HG03045 (cell line): ENCODE measurements around the gene ARHGAP44.
"Not testable (repeated sequence)": the region's sequence is repeated elsewhere in the genome, so short reads cannot be mapped to it uniquely, and the experiment has no call there.

Experiments used
- ATAC-seq: cut with Tn5 transposase; IDR thresholded peaks from one replicate; pipeline ENCODE4 v1.9.1; 2021; ENCODE audit warnings: mild to moderate bottlenecking, moderate library complexity; ENCODE audit not compliant: unreplicated experiment

ARHGAP44 gene

DNA sequence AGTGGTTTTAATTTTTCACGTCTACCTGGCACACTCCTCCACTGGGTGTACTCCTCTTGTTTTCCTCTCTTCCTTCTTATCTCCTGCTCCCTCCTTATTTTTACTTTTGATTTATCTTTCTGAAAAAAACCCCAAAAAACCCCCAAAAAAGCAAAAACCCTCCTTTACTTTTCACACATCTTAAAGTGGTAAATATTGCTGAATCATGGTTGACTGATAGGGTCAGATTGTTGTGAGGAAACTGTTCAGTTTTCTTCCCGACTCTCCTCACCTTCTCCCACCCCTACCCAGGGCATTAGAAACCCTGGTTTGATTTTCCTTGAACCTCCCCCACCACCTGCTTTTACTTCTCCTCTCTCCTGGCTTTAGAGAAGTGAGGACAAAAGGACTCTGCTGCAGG lies 25.4 kb downstream of the ARHGAP44 start:
- ATAC-seq, result no peak

DNA sequence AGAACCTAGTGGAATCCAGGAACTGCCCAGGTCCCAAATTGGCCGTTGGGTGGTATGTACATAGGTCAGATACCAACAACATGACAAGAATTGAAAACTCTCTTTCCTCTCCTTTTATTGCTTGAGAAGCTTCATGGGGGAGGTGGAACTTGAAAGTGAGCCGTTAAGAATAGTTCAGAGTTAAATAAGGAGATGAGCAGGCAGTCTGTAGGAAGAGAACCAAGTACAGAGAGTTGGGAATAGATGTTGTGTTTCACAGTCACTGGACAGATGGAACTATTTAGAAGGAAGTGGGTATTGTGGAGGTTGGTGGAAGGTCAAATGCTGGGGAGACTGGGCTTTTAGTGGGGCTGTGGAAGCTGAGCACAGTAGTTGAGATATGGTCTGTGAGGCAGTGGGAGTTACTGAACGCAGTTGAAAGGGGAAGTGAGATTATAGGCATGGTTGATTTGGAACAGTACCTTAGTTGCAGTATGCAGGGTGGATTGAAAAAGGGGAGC lies 26.4 kb downstream of the ARHGAP44 start:
- ATAC-seq, result peak; percentile 98

DNA sequence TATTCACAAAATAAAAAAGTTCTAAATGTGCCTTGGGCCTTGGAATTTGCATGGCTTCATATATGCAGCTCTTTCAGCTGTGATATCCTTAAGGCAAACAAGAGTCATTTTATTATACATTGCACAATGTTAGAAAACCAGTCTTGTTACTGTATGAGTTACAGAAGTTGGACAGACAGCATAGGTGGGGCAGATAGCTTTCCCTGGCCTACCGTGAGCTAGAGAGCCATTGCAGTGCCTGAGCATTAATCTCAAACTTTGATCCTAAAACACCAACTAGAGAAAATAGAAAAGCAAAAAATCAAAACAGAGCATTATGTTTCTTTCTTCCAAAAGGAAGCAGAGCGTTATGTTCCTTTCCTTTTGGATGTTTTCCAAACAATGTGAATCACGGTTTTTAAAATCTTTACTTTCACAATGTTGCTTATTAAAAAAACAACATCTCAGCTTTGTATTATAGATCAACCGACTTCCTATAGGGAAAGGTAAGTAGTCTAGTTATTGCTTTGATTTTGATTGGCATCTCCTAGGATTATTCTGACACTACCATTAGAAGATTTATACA lies 32.2 kb downstream of the ARHGAP44 start:
- no peak for ATAC-seq

DNA sequence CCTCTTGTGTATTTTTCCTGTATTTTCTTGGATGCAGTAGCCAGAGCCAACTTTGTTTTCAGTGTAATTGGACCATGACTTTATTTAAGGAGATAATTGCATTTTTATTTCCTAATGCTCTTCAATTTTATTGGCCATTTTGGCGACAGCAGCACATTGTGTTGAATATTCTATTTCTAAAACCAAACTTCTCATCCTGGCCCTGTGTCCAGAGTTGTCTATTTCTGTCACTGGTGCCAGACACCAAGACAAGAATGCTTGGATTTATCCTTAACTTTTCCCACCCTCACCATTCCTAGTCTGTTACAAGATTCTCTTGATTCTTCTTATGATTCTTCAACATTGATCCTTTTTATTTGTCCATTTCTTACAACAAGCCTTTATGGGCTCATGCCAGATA lies 37.1 kb downstream of the ARHGAP44 start:
- ATAC-seq, result no peak

DNA sequence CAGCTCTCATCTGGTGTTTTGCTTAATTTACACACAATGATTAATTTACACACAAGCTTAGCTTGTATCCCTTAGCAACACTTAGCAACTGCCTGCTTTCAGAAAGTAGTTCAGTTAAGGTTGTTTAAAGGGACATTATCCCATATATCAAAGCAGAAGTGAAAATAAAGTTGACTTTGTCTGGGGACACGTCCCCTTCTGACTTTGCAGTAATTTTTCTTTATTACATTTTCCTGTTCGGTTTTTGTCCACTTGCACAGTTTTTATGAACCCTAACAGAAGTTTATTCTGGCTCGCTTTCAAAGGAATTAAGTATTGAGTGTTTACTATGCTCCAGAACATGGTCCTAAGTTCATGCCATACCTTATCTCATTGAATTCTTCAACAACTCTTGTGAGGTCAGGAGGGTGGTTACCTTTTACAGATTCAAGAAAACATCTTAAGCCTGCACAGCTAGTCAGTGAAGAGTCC lies 41.5 kb downstream of the ARHGAP44 start:
- no peak for ATAC-seq

DNA sequence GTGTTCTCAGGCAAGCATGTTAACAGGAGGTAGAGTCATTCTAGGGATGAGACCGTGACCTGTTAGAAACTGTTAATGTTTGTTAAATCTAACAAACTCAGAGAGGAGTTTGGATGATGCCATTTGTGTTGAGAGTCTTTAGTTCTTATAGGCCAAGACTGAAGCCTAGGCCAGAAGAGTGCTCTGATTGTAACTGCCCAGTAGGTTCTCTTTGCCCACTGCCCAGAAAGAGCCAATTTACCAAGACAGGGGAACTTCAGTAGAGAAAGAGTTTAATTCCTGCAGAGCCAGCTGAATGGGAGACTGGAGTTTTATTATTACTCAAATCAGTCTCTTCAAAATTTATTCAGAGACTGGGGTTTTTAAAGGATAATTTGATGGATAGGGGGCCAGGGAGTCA lies 42.5 kb downstream of the ARHGAP44 start:
- ATAC-seq, result no peak

DNA sequence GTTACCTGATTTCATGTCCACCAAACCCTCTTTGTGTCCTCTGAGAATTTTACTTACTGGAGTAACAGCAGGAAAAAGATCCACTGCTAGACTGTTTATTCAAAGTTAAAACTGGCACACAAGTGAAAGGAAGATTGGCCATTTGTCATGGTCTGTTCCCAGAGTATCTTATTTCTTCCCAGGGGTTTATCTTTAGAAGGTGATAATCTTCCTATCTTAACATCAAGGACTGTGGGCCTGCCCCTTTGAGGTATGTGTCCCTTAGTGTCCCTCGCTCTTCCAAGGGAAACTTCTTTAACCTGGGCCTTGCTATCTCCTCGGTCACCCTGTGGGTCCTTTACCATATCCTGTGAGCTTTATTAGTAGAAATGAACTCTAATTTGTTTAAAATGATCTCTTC lies 49.7 kb downstream of the ARHGAP44 start:
- ATAC-seq, result no peak

DNA sequence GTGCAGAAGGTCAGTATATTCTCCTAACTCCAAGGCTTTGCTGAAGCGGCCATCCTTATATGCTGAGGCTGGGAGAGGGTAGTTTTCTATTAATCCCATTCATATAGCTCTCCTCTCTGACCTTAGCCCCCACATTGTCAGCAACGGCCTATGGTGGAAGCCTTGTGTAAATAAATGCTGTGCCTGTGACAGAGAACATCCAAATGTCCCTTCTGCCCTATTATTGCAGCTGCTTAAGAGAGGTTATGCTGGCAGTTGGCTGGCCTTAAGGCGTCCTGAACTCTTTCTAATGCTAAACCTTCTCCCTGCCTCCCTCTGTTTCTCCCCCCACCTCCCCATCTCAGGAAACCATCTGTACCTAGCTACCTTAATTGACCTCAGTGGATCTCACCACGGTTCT lies 53.6 kb downstream of the ARHGAP44 start:
- no peak for ATAC-seq

DNA sequence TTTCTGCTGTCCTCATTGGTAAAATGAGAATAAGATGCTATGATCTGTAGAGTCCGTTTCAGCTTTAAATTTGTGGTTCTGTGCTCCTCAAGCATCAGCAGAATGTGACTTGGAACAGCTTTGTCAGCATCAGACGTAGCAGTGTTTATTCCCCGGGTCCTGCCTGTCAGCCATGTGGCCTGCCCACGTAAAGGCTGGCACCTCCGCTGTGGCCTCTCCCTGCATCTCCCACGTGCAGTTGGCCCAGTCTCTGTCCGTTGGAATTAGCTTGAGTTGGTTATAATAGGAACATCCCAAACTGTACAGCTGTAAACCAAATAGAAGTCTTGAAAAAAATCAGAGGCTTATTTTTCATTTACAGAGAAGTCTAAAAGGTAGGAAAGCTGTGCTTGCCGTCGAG lies 61.7 kb downstream of the ARHGAP44 start:
- no peak for ATAC-seq

DNA sequence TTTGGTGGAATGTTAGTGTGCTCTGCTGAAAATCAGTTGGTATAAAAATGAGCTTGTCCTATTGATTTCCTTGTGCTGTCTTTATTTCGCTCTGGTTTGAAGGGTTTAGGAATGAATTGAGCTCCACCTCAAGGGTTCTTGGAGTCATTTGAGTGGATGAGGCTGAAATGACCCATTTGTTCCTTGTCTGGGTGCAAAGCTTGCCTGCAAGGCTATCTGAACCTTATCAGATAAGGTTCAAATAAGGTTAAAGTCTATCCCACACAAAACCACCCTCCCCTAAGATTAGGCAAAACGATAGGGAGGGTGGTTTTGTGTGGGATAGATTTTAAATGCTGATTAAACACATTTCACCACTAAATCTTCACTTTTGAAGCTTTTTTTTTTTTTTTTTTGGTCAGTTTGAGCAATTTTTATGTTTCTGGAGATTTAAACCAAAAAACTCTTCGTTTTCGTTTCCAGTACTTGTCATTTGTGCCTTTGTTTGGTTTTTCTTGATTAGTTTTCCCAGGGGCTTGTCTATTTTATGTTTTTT lies 62.7 kb downstream of the ARHGAP44 start:
- no peak for ATAC-seq

DNA sequence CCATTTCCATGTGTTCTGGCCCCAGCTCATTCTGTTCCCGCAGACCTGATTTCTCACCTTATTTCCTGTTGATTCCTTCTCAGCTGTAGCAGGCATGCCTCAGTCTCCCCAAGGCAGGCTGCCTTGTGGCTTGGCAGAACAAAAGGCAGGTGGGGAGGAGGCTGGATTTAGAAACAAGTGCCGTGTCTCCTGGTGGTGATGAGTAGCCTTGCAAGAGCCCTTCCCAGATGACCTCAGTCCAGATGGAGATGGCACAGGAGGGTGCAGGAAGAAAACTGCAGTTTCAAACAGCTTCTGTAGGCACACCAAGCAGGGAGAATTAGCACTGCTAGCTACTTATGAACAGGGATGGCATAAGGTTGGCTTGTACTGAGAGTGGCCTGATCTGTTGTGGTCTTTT lies 64.6 kb downstream of the ARHGAP44 start:
- ATAC-seq, result no peak

DNA sequence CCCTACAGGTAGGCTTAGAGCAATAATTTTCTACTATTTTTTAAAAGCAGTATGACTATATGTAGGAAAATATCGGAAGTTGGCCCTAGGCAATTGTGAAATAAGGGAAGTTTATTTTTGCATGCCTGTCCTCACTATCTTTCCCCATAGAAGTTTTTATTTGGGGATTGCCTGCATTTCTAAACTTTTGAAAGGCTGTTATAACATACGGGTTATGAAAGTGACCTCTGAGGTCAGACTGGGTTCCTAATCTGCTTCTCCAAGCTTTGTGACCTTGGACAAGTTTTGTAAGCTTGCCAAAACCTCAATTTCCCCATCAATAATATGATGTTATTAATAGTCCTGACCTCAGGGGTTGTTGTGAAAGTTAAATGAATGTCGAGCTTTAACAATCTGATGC lies 67.1 kb downstream of the ARHGAP44 start:
- no peak for ATAC-seq

DNA sequence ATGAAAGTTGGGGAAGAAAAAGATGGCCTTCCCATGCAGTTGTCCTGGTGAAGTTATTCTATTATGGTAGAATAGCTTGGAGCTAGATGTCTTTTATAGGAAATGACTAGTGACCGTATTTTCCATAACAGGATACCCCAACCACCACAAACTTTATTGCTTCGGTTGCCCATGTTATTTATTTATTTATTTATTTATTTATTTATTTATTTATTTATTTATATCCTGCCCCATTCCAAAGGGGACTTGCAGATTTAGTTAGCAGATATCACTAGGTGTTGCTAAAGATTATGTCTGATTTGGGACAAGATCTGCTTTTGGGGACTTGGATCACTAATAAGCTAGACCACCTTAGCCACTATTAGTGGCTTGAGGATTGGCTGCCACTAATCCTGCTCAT lies 68.3 kb downstream of the ARHGAP44 start:
- ATAC-seq, result no peak

DNA sequence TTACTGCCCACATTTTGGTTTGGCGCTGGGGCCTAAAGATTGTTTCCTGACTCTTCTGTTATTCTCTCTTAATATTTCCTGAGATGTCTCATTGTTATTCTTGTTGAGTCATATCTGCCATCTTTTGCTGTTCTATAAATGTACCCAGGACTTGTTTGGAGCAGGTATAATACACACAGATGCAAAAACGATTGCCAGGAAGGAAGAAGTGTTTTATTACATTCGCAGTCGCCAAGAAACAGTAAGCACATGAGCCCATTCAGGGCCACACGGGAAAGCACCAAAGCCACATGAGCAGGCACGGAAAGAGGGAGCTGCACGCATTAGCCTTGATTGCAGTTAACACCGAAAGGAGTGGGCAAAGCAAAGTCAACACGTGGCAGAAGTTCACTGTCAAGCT lies 70.2 kb downstream of the ARHGAP44 start:
- no peak for ATAC-seq

DNA sequence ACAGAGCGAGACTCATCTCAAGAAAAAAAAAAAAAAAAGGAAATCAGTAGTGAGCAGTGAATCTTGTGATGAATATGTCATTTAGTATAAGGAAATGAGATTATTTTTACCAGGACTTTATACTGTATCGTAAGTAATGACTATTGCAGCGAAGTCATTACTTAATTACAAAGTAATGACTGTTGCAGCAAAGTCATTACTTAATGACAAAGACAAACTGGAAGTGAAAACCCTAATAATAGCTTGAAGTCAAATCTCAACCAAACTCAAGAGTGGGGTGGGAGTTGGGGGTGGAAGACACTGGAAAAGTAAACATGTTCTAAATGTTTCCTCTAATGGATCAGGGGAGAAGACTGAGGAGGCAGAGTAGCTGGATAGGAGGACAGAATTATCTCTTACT lies 76.5 kb downstream of the ARHGAP44 start:
- ATAC-seq, result no peak

DNA sequence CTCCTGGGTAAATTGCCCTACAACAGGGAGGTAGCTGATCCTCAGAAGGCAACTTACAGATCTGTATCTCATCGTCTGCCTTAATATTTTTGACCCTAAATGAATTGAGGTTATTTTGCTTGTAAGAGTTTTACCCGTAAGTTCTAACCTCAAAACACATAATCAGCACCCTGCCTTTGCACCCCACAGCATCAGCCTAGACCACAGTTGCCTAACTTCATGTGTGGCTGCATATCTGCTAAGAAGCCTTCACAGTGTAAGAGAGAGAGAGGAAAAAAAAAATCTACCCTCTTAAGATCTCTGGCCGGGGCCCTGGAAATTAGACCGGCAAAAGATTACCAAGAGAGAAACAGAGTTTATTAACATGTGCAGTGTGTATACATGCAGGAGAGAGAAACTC lies 76.9 kb downstream of the ARHGAP44 start:
- ATAC-seq, result no peak

DNA sequence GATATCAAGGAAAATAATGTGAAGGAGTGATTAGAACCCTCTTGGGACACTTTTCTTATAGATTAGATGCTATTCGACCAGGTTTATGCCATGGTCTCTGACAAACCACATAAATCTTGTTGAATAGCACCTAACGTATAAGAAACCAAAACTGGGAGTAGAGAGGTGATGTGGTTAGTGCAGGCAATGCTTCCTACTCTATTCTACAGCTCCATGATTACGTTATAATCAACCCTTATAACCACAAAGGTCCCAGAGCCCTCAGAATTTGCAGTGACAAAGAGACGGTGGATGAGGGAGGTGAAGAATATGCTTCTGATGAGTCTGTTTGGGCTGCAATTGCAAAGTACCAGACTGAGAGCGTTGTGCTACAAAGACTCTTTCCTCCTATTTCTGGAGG lies 78.4 kb downstream of the ARHGAP44 start:
- no peak for ATAC-seq

DNA sequence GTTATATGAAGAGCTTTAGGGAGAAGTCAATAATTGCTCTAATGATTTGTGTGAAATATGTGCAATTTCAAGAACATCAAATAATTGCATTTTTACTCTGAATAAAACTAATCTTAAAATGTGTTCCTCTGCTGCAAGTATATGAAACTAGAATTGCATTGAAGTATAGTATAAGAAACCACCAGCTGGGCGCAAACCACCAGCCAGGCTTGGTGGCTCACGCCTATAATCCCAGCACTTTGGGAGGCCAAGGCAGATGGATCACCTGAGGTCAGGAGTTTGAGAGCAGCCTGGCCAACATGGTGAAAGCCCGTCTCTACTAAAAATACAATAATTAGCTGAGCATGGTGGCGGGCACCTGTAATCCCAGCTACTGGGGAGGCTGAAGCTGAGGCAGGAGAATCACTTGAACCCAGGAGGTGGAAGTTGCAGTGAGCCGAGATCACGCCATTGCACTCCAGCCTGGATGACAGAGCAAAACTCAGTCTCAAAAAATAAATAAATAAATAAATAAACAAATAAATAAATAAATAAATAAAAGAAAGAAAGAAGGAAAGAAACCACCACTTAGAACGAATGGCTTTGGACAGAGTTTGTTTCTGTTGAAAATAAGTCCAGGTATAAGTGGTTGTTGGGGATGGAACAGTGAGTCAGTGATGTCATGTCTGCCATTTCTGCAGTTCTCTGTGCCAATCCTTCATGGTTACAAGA lies 84.3 kb downstream of the ARHGAP44 start:
- ATAC-seq, result not testable (repeated sequence)

DNA sequence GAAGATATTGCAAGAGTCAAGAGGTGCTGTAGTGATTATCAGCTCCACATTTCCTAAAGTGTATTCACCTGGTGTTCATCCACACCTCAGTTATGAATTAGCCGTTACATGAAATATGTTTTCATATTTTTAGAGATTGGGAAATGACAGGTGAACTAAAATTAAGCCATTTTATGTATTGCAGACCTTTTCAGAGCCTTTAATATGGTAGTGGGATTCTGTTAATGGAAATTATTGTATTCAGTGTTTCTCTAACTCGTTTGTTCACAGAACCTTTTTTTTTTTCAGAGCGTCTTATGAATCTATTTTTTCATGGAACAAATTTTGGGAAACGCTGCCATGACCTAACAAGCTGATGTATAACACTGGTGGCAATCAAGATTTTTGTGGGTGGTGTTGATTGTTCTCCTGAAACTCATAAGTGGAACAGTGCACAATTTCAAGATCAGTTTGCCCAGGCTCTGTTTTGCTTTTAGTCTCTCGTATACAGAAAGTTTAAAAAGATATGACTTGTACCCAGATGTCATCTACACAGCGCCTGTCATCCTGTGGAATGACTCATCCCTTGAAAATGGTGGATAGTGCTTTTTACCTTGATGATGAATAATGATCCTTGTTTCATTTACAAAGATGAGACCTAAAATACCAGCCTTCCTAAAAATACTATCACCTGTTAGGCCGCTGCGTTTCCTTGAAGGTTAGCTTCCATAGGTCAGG lies 88.8 kb downstream of the ARHGAP44 start:
- no peak for ATAC-seq

DNA sequence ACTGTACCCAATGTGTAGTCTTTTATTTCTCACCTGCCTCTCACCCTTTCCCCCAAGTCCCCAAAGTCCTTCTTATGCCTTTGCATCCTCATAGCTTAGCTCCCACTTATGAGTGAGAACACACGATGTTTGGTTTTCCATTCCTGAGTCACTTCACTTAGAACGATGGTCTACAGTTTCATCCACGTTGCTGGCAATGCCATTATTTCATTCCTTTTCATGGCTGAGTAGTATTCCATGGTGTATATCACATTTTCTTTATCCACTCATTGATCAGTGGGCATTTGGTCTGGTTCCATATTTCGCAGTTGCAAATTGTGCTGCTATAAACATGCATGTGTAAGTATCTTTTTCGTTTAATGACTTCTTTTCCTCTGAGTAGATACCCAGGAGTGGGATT lies 89.8 kb downstream of the ARHGAP44 start:
- ATAC-seq, result not testable (repeated sequence)

DNA sequence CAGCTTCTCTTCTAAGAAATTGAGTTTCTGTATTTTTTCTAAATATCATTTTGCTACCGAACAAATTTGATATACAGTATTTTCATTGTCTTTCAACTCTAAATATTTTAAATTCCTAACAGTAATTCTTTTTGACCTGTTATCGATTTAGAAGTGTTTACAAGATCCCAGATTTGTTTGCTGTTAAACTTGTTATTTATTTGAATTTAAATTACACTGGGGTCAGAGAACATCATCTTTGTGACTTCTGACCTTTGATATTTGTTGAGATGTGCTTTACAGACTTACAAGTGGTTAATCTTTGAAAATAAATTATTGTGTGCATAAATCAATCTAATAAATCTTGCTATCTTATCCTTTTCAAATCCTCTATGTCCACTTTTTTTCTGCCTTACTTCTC lies 94.2 kb downstream of the ARHGAP44 start:
- ATAC-seq, result no peak

DNA sequence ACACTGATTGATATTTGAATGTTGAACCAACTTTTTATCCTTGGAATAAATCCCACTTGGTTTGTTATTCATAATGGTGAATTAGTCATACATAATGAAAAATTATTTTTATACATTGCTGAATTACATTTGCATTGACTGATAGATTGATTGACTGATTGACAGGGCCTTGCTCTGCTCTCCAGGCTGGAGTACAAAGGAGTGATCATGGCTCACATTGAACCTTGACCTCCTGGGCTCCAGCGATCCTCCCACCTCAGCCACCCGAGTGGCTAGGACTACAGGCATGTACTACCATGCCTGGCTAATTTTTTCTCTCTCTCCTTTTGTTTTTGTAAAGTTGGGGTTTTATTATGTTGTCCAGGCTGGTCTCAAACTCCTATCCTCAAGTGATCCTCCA lies 97.8 kb downstream of the ARHGAP44 start:
- no peak for ATAC-seq
